A549 treated with CpdA at 1 μM for 4 hours (cell line): ENCODE results near the gene NOP14. TPM values are rescaled to one million over a fixed set of nuclear protein-coding genes. Genes with fewer than 3 reads are reported as not detected.

Experiments used
- total RNA-seq: library from RNA; stranded (reverse); fragments of 200-300 nt; extraction: Qiagen RNA extraction; gene quantifications from 5 replicates; pipeline ENCODE4 v1.2.3, GENCODE V29; 2022; ENCODE audit warnings: low read depth

The NOP14 gene
- total RNA-seq = 27.6 to 32.0 TPM (median 30.0 TPM) in 5 replicates

GRCh38 chr4:2963175-2963965 lies at the start of gene NOP14, which contains the start of gene GRK4:
TSS of gene NOP14 (minus strand) at chr4:2963406. CDS start at chr4:2963319, 87 bp downstream.
TSS of gene GRK4 (plus strand) at chr4:2963571. CDS start at chr4:2964071, 500 bp downstream.

Other genes with a start within 250 kb of the NOP14 start
- gene TNIP2, start 207.1 kb downstream of the NOP14 start, total RNA-seq = 30.0 to 44.9 TPM (median 42.6 TPM) in 5 replicates
- 4.3 to 6.5 TPM (median 5.6 TPM) in 5 replicates for gene SH3BP2, start 170.3 kb downstream of the NOP14 start, total RNA-seq
- gene ADD1, start 119.6 kb downstream of the NOP14 start, total RNA-seq = 69.1 to 85.6 TPM (median 78.5 TPM) in 5 replicates
- 0.76 to 1.8 TPM (median 1.3 TPM) in 5 replicates for gene GRK4, start 165 bp upstream of the NOP14 start, total RNA-seq
- gene HTT-AS, start 111.1 kb upstream of the NOP14 start, total RNA-seq = not detected in 5 replicates
- 10.7 to 14.1 TPM (median 12.0 TPM) in 5 replicates for gene HTT, start 111.3 kb upstream of the NOP14 start, total RNA-seq